ENCODE measurements around the gene ACP4. TPM values are rescaled to one million over a fixed set of nuclear protein-coding genes. Genes with fewer than 3 reads are reported as not detected.
"Not testable (repeated sequence)": the region's sequence is repeated elsewhere in the genome, so short reads cannot be mapped to it uniquely, and the experiment has no call there.

Gene ACP4
- total RNA-seq = not detected

- CTCF ChIA-PET = no interaction called here
- no peak for ATAC-seq
These were observed at the start of gene ACP4 for GRCh38 chr19:50790396-50790795. TSS of gene ACP4 (plus strand) at chr19:50790415. CDS start at chr19:50790415, 0 bp downstream.

GRCh38 chr19:50741179-50741933 is 48.9 kb upstream of the ACP4 start:
- no peak overlapping the region for H3K27ac Mint-ChIP-seq
- CTCF ChIA-PET = no interaction called here
- H3K4me1 Mint-ChIP-seq = no peaks in the 10 kb centered on the region
- peaks cover 13% of the 10 kb centered on the region for H3K27me3 Mint-ChIP-seq
- H3K36me3 Mint-ChIP-seq = no peaks in the 10 kb centered on the region
- DNase-seq (no peak), ATAC-seq (no peak)
- H3K4me3 Mint-ChIP-seq = no peak overlapping the region
- no peaks in the 10 kb centered on the region for H3K9me3 Mint-ChIP-seq (ENCODE audit: low read depth)

More at GRCh38 chr19:50790396-50790795, at the start of gene ACP4:
- Mint-ChIP-seq H3K4me3 (no peak within 1 kb of the TSS), H3K4me1 (peaks cover 4% of the 10 kb centered on the region), H3K27me3 (no peaks in the 10 kb centered on the region), H3K36me3 (no peaks in the 10 kb centered on the region), H3K27ac (no peak within 1 kb of the TSS), H3K9me3 (ENCODE audit: low read depth) (no peaks in the 10 kb centered on the region)
- no peak for DNase-seq

GRCh38 chr19:50743537-50743936 is 46.7 kb upstream of the ACP4 start:
- H3K4me1 Mint-ChIP-seq = no peaks in the 10 kb centered on the region
- H3K4me3 Mint-ChIP-seq = no peak overlapping the region
- no peaks in the 10 kb centered on the region for H3K9me3 Mint-ChIP-seq (ENCODE audit: low read depth)
- DNase-seq (no peak), ATAC-seq (no peak)
- no peaks in the 10 kb centered on the region for H3K36me3 Mint-ChIP-seq
- H3K27ac Mint-ChIP-seq = no peak overlapping the region
- H3K27me3 Mint-ChIP-seq = peaks cover 7% of the 10 kb centered on the region
- CTCF ChIA-PET = no interaction called here

- Mint-ChIP-seq H3K27me3 (no peaks in the 10 kb centered on the region), H3K36me3 (no peaks in the 10 kb centered on the region), H3K27ac (no peak overlapping the region), H3K4me3 (no peak overlapping the region), H3K4me1 (no peaks in the 10 kb centered on the region), H3K9me3 (ENCODE audit: low read depth) (no peaks in the 10 kb centered on the region)
- CTCF ChIA-PET = no interaction called here
- no peak for DNase-seq
- no peak for ATAC-seq
These were observed 45.0 kb upstream of the ACP4 start for GRCh38 chr19:50745221-50745620.

DNA sequence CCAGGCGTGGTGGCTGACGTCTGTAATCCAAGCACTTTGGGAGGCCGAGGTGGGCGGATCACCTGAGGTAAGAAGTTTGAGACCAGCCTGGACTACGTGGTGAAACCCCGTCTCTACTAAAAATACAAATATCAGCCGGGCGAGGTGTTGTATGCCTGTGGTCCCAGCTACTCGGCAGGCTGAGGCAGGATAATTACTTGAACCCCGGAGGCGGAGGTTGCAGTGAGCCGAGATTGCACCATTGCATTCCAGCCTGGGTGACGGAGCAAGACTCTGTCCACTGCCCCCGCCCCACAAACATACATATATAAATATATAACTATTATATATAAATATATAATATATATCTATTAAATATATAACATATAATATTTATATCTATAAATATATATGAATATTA is 43.1 kb upstream of the ACP4 start:
- H3K4me3 Mint-ChIP-seq; H3K27ac Mint-ChIP-seq; H3K4me1 Mint-ChIP-seq; H3K27me3 Mint-ChIP-seq; DNase-seq; H3K9me3 Mint-ChIP-seq (ENCODE audit: low read depth); H3K36me3 Mint-ChIP-seq; CTCF ChIA-PET; ATAC-seq: not testable (repeated sequence)

DNA sequence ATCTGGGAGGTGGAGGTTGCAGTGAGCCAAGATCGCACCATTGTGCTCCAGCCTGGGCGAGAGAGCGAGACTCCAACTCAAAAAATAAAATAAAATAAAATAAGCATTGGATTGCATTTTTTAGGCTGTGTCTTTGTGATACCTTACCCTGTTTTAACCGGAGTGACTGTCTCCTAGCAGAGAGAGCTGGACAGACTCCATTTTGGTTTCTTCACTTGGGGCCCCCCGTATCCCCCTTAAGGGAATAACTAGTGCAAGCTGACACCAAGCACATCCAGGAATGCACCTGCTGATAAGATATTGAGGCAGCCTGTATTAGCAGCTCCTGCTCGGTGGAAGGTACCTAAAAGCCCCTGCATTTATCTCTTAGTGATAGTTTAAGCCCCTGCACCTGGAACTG is 40.7 kb upstream of the ACP4 start:
- ATAC-seq (no peak), DNase-seq (no peak)
- Mint-ChIP-seq H3K9me3 (ENCODE audit: low read depth) (no peaks in the 10 kb centered on the region), H3K4me1 (no peaks in the 10 kb centered on the region), H3K4me3 (no peak overlapping the region), H3K27ac (no peak overlapping the region), H3K36me3 (no peaks in the 10 kb centered on the region), H3K27me3 (no peaks in the 10 kb centered on the region)
- CTCF ChIA-PET = interaction anchor here (0.6 kb wide), 1 partner anchor 361 kb away, joined by 3 read pairs; no protein-coding TSS in a partner anchor

GRCh38 chr19:50750010-50750409 is 40.2 kb upstream of the ACP4 start:
- no peak for DNase-seq
- H3K4me1 Mint-ChIP-seq = no peaks in the 10 kb centered on the region
- H3K36me3 Mint-ChIP-seq = no peaks in the 10 kb centered on the region
- H3K9me3 Mint-ChIP-seq (ENCODE audit: low read depth) = no peaks in the 10 kb centered on the region
- H3K4me3 Mint-ChIP-seq = no peak overlapping the region
- H3K27me3 Mint-ChIP-seq = no peaks in the 10 kb centered on the region
- no peak for ATAC-seq
- no peak overlapping the region for H3K27ac Mint-ChIP-seq
- CTCF ChIA-PET = no interaction called here

DNA sequence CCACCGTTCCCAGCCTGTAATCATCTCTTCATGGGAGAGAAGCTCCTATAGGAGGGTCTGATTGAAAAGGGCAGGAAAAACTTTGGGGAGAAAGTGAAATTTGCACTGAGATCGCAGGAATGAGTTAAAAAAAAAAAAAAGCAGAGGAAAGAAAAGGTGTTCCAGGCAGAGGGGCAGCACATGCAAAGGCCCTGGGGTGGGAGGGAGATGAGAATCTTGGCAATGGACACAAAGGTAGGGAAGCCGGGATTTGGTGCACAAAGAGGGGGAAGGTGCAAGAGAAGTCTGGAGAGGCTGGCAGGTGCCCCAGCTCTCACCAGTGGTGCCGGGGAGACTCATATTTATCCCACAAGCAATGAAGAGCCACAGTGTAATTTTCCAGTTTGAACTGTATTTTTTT is 36.3 kb upstream of the ACP4 start:
- Mint-ChIP-seq H3K27ac (no peak overlapping the region), H3K27me3 (no peaks in the 10 kb centered on the region), H3K36me3 (no peaks in the 10 kb centered on the region), H3K4me3 (no peak overlapping the region), H3K9me3 (ENCODE audit: low read depth) (no peaks in the 10 kb centered on the region), H3K4me1 (no peaks in the 10 kb centered on the region)
- ATAC-seq = no peak
- CTCF ChIA-PET = no interaction called here
- DNase-seq = no peak

DNA sequence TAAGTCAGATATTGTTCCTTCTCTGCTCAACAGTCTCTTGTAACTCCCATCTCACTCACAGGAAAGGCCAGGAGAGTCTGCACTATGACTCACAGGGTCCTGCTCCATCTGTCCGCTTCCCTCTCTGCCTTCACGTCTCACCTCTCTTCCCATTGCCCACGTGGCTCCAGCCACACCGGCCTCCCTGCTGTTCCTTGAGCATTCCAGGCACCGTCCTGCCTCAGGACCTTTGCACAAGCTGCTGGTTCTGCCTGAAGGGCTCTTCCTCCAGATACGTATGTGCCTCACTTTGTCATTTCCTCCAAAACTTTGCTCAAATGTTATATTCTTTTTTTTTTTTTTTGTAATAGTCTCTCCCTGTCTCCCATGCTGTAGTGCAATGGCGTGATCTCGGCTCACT is 34.0 kb upstream of the ACP4 start:
- H3K27me3 Mint-ChIP-seq; H3K27ac Mint-ChIP-seq; ATAC-seq; H3K4me3 Mint-ChIP-seq; DNase-seq; H3K9me3 Mint-ChIP-seq (ENCODE audit: low read depth); H3K4me1 Mint-ChIP-seq; H3K36me3 Mint-ChIP-seq; CTCF ChIA-PET: not testable (repeated sequence)

DNA sequence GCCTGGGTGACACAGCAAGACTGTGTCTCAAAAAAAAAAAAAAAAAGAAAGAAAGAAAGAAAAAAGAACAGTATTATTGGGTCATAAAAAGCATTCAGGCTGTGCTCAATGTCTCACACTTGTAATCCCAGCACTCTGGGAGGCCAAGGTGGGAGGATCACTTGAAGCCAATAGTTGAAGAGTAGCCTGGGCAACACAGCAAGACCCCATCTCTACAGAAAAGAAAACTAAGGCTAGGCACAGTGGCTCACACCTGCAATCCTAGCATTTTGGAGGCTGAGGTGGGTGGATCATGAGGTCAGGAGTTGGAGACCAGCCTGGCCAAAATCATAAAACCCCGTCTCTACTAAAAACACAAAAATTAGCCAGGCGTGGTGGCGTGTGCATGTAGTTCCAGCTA is 32.6 kb upstream of the ACP4 start:
- H3K4me3 Mint-ChIP-seq; H3K27me3 Mint-ChIP-seq; ATAC-seq; DNase-seq; H3K27ac Mint-ChIP-seq; CTCF ChIA-PET; H3K4me1 Mint-ChIP-seq; H3K9me3 Mint-ChIP-seq (ENCODE audit: low read depth); H3K36me3 Mint-ChIP-seq: not testable (repeated sequence)

DNA sequence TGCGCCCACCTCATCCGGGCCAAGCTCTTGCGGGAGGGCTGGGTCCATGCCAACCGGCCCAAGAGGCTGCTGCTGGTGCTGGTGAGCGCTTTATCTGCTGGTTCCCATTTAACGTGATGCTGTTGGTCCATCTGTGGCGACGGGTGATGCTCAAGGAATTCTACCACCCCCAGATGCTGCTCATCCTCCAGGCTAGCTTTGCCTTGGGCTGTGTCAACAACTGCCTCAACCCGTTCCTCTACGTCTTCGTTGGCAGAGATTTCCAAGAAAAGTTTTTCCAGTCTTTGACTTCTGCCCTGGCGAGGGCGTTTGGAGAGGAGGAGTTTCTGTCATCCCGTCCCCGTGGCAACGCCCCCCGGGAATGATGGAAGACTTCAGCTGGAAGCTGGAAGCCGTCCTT is 31.1 kb upstream of the ACP4 start:
- CTCF ChIA-PET = not testable (repeated sequence)

GRCh38 chr19:50759886-50760285 is 30.3 kb upstream of the ACP4 start:
- Mint-ChIP-seq H3K9me3 (ENCODE audit: low read depth) (no peaks in the 10 kb centered on the region), H3K27ac (no peak overlapping the region), H3K36me3 (no peaks in the 10 kb centered on the region), H3K4me1 (no peaks in the 10 kb centered on the region), H3K27me3 (no peaks in the 10 kb centered on the region), H3K4me3 (no peak overlapping the region)
- CTCF ChIA-PET = no interaction called here
- no peak for DNase-seq
- ATAC-seq = no peak

More for the DNA sequence above, 31.1 kb upstream of the ACP4 start:
- H3K4me1 Mint-ChIP-seq; H3K27ac Mint-ChIP-seq; H3K9me3 Mint-ChIP-seq (ENCODE audit: low read depth); ATAC-seq; H3K36me3 Mint-ChIP-seq; H3K27me3 Mint-ChIP-seq; DNase-seq; H3K4me3 Mint-ChIP-seq: not testable (repeated sequence)

DNA sequence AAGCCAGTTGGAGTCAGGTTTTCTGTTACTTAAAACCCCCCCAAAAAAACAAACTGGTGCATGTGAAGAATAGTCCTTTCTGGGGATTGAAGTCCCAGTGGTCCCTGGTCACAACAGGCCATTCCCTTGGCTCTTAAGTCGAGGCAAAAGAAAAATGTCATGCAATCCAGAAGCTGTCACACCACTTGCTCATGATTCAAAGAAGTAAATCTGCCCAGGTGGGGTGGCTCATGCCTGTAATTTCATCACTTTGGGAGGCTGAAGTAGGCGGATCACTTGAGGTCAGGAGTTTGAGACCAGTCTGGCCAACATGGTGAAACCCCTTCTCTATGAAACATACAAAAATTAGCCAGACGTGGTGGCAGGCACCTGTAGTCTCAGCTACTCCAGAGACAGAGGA is 28.7 kb upstream of the ACP4 start:
- H3K36me3 Mint-ChIP-seq; DNase-seq; H3K4me1 Mint-ChIP-seq; CTCF ChIA-PET; H3K4me3 Mint-ChIP-seq; H3K27ac Mint-ChIP-seq; H3K27me3 Mint-ChIP-seq; H3K9me3 Mint-ChIP-seq (ENCODE audit: low read depth); ATAC-seq: not testable (repeated sequence)

DNA sequence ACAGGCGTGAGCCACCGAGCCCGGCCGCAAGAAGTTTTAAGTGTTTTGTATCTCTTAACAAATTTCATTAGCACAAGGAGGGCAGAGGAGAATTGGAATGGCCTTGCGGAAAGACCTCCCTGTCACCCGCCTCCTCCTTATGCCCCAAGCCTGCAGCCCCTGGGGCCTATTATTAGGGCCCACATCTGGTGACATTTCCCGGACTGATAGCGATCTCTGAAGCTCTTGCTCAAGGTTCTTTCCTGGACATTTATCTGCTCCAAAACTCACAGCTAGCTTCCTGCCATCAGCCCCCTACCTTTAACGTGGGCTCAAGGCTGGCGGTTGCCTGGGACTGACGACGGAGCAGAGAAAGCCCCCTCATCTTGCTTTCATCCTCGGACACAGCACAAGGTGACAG is 26.7 kb upstream of the ACP4 start:
- H3K27ac Mint-ChIP-seq; CTCF ChIA-PET; H3K36me3 Mint-ChIP-seq; H3K4me3 Mint-ChIP-seq; H3K27me3 Mint-ChIP-seq; H3K4me1 Mint-ChIP-seq; ATAC-seq; H3K9me3 Mint-ChIP-seq (ENCODE audit: low read depth); DNase-seq: not testable (repeated sequence)

DNA sequence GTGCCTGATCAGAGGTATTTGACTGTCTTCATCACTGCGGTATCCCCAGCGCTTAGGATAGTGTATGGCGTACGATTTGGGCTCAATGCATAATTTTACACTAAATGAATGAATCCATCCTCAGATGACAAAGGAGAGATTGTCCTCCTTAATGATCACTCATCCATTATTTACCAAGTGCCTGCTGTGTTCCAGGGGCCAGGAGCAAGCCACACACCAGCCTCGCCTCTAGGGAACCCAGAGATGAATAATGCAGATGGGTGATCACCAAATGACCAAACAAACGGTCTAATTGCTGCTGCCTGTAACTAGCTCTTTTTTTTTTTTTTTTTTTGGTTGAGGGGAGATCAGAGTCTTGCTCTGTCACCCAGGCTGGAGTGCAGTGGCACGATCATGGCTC is 25.8 kb upstream of the ACP4 start:
- no peak for DNase-seq
- CTCF ChIA-PET = interaction anchor here (0.7 to 1.2 kb wide), 2 partner anchors 20 to 122 kb away, joined by 3 read pairs; no protein-coding TSS in a partner anchor
- Mint-ChIP-seq H3K27ac (no peak overlapping the region), H3K27me3 (peaks cover 5% of the 10 kb centered on the region), H3K36me3 (no peaks in the 10 kb centered on the region), H3K9me3 (ENCODE audit: low read depth) (no peaks in the 10 kb centered on the region), H3K4me3 (no peak overlapping the region), H3K4me1 (no peaks in the 10 kb centered on the region)
- ATAC-seq = no peak
